NCI-H2227 (cell line): Measurements from ENCODE around the gene TUBB8.
"Not testable (repeated sequence)": the region's sequence is repeated elsewhere in the genome, so short reads cannot be mapped to it uniquely, and the experiment has no call there.

Source experiments
- DNase-seq: peaks from one replicate; lab custom pipeline; 2025; ENCODE audit not compliant: unreplicated experiment; lab: John Stamatoyannopoulos, UW

TUBB8 gene

DNA sequence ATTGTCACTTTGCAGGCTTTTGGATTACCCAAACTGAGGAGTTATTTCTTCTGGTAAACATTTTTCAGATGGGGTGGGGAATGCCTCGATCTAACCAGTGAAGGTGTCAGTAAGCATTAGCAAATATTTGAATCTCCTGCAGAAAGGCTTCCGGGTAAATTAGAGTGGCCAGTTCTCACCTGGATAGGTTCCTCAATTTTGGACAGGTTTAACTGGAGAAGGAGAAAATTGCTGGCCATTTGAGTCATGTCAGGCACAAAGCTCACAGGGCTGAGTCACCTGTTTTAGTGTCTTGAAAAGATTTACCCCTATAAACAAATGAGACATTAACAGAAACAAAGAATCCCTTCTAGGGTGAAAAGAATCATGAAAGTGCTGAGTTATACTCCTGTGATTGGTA lies 830 bp upstream of the TUBB8 start:
- DNase-seq = not testable (repeated sequence)

- DNase-seq = not testable (repeated sequence)
Observed at GRCh38 chr10:47864-48263, 1.2 kb downstream of the TUBB8 start.

DNA sequence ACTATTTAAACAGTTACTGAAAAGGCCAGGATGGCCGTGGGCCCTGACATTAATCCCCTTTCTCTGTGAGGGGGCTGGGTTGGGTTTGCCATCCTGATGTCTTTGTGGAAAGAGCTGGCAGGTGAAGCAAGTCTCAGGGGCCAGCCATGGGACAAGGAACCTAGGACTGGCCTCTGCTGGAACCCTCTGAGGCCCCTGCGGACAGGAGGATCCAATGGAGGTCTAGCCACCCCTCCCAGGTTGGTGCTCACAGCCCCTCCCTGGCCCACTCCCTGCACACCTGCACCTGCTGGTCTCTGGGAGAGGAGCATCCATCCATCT lies 35.8 kb downstream of the TUBB8 start:
- not testable (repeated sequence) for DNase-seq

GRCh38 chr10:12444-13314 lies 36.4 kb downstream of the TUBB8 start:
- DNase-seq = not testable (repeated sequence)

- not testable (repeated sequence) for DNase-seq
Observed at GRCh38 chr10:11260-11659, 37.8 kb downstream of the TUBB8 start.

DNA sequence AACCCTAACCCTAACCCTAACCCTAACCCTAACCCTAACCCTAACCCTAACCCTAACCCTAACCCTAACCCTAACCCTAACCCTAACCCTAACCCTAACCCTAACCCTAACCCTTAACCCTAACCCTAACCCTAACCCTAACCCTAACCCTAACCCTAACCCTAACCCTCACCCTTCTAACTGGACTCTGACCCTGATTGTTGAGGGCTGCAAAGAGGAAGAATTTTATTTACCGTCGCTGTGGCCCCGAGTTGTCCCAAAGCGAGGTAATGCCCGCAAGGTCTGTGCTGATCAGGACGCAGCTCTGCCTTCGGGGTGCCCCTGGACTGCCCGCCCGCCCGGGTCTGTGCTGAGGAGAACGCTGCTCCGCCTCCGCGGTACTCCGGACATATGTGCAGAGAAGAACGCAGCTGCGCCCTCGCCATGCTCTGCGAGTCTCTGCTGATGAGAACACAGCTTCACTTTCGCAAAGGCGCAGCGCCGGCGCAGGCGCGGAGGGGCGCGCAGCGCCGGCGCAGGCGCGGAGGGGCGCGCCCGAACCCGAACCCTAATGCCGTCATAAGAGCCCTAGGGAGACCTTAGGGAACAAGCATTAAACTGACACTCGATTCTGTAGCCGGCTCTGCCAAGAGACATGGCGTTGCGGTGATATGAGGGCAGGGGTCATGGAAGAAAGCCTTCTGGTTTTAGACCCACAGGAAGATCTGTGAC lies 38.7 kb downstream of the TUBB8 start:
- DNase-seq = not testable (repeated sequence)
